Measurements from ENCODE around the gene DNAH14.
"Not testable (repeated sequence)": the region's sequence is repeated elsewhere in the genome, so short reads cannot be mapped to it uniquely, and the experiment has no call there.

DNAH14 gene

GRCh38 chr1:224921354-224921753 is 8.1 kb upstream of the DNAH14 start:
- DNase-seq (ENCODE audit: low read depth in 2 of 2), result no peak

- no peak for DNase-seq (ENCODE audit: low read depth in 2 of 2)
Measured at GRCh38 chr1:224922404-224923164, 6.9 kb upstream of the DNAH14 start.

GRCh38 chr1:224923726-224924125 is 5.7 kb upstream of the DNAH14 start:
- no peak for DNase-seq (ENCODE audit: low read depth in 2 of 2)

- DNase-seq (ENCODE audit: low read depth in 2 of 2), result not testable (repeated sequence)
Measured at GRCh38 chr1:224927631-224928030, 1.8 kb upstream of the DNAH14 start.

- no peak for DNase-seq (ENCODE audit: low read depth in 2 of 2)
Measured at GRCh38 chr1:224928906-224929305, 569 bp upstream of the DNAH14 start.

GRCh38 chr1:224931605-224932004 is 2.1 kb downstream of the DNAH14 start:
- no peak for DNase-seq (ENCODE audit: low read depth in 2 of 2)

- DNase-seq (ENCODE audit: low read depth in 2 of 2), result no peak
Measured at GRCh38 chr1:224932607-224933249, 3.3 kb downstream of the DNAH14 start.

GRCh38 chr1:224933584-224933983 is 4.1 kb downstream of the DNAH14 start:
- DNase-seq (ENCODE audit: low read depth in 2 of 2), result no peak

- DNase-seq (ENCODE audit: low read depth in 2 of 2), result no peak
Measured at GRCh38 chr1:224938652-224939051, 9.2 kb downstream of the DNAH14 start.

GRCh38 chr1:224939844-224940425 is 10.5 kb downstream of the DNAH14 start:
- DNase-seq (ENCODE audit: low read depth in 2 of 2), result no peak

- DNase-seq (ENCODE audit: low read depth in 2 of 2), result not testable (repeated sequence)
Measured at GRCh38 chr1:224940735-224941134, 11.3 kb downstream of the DNAH14 start.

GRCh38 chr1:224945651-224946348 is 16.3 kb downstream of the DNAH14 start:
- DNase-seq (ENCODE audit: low read depth in 2 of 2), result not testable (repeated sequence)

GRCh38 chr1:224946349-224946691 is 16.8 kb downstream of the DNAH14 start:
- not testable (repeated sequence) for DNase-seq (ENCODE audit: low read depth in 2 of 2)

- DNase-seq (ENCODE audit: low read depth in 2 of 2), result no peak
Measured at GRCh38 chr1:224957696-224958095, 28.2 kb downstream of the DNAH14 start.

GRCh38 chr1:224958490-224958889 is 29.0 kb downstream of the DNAH14 start:
- DNase-seq (ENCODE audit: low read depth in 2 of 2), result no peak

GRCh38 chr1:224959115-224959514 is 29.6 kb downstream of the DNAH14 start:
- DNase-seq (ENCODE audit: low read depth in 2 of 2), result no peak

GRCh38 chr1:224959656-224960055 is 30.2 kb downstream of the DNAH14 start:
- DNase-seq (ENCODE audit: low read depth in 2 of 2), result no peak

GRCh38 chr1:224980181-224980580 is 50.7 kb downstream of the DNAH14 start:
- DNase-seq (ENCODE audit: low read depth in 2 of 2), result no peak

GRCh38 chr1:224981922-224982354 is 52.5 kb downstream of the DNAH14 start:
- DNase-seq (ENCODE audit: low read depth in 2 of 2), result not testable (repeated sequence)

- no peak for DNase-seq (ENCODE audit: low read depth in 2 of 2)
Measured at GRCh38 chr1:224988042-224988441, 58.6 kb downstream of the DNAH14 start.

GRCh38 chr1:224989615-224990014 is 60.1 kb downstream of the DNAH14 start:
- no peak for DNase-seq (ENCODE audit: low read depth in 2 of 2)

- not testable (repeated sequence) for DNase-seq (ENCODE audit: low read depth in 2 of 2)
Measured at GRCh38 chr1:224991550-224991949, 62.1 kb downstream of the DNAH14 start.

All from stimulated activated CD8-positive, alpha-beta memory T cell treated with anti-CD3 and anti-CD28 coated beads, Interleukin-2, amount 100 ng/mL, for 1 hour (primary cell).